NB4 (cell line): ENCODE measurements around the gene AMFR.

Experiments
- DNase-seq: peaks from one replicate; pipeline ENCODE4 v3.0.0; 2010; ENCODE audit warnings: low read depth
- H3K4me3 ChIP-seq: one replicate; pipeline ENCODE4 v1.5.1; 2011; ENCODE audit warnings: mild to moderate bottlenecking, low read depth, low read length, moderate library complexity
- CTCF ChIP-seq: IDR thresholded peaks from one replicate; pipeline ENCODE4 v1.5.1; 2012; ENCODE audit warnings: low read depth, low read length
- MAX ChIP-seq: IDR thresholded peaks from 2 replicates; pipeline ENCODE4 v1.6.1; 2011; ENCODE audit warnings: low read depth, low read length
- MYC ChIP-seq: IDR thresholded peaks from 2 replicates; pipeline ENCODE4 v1.6.1; 2011; ENCODE audit warnings: low read depth, low read length
- POLR2A ChIP-seq: IDR thresholded peaks from 2 replicates; pipeline ENCODE4 v1.6.1; 2011; ENCODE audit warnings: mild to moderate bottlenecking; ENCODE audit not compliant: insufficient read length; ENCODE audit errors: extremely low read depth

The AMFR gene

GRCh38 chr16:56330476-56330875, 94.9 kb downstream of the AMFR start:
- TF ChIP-seq MYC: no peak
- TF ChIP-seq CTCF: no peak
- TF ChIP-seq MAX: no peak
- no peak for TF ChIP-seq POLR2A
- H3K4me3 ChIP-seq: no peak overlapping the region
- DNase-seq: no peak

DNA sequence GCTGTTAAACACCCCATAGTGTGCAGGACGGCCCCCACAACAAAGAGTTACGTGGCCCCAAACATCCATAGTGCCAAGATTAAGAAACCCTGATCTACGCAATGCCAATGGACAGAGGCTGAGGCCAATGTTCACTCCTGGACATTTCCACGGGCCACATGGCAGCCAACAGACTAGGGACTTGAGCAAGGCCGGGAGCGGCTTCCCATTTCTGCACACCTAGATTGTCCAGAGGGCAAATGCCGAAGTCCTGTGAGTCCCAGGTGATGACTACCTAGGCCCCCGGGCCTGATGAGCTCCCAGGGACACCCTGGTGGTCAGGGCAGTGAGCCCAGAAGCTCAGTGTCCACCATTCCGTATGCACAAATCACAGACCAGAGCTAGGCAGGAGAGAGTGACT, 95.5 kb downstream of the AMFR start:
- DNase-seq: no peak
- no peak overlapping the region for H3K4me3 ChIP-seq
- TF ChIP-seq MYC (no peak), MAX (no peak), CTCF (no peak), POLR2A (no peak)

- DNase-seq: no peak
- H3K4me3 ChIP-seq: no peak overlapping the region
- TF ChIP-seq POLR2A: no peak
- TF ChIP-seq MAX: no peak
- TF ChIP-seq MYC: no peak
- no peak for TF ChIP-seq CTCF
These were observed 96.9 kb downstream of the AMFR start for GRCh38 chr16:56328276-56329022.

DNA sequence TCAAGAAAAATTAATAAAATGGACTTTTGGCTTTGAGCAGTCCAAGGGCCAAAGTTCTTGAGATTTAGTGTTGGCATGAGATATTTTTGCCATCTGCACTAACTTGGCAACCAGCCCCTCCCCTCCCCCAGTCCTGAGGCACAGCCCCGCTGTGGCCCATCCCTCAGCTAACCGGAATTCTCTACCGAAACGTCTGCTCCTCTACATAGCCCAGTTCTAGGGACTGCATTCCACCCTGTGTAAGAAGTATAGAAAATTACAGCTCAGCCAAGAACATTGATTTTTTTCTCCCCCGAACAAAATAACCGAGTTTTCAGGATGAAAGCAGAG, 97.5 kb downstream of the AMFR start:
- no peak for DNase-seq
- TF ChIP-seq MAX (no peak), POLR2A (no peak)

GRCh38 chr16:56327071-56327928, 98.0 kb downstream of the AMFR start:
- no peak for TF ChIP-seq MAX
- TF ChIP-seq CTCF: no peak
- TF ChIP-seq MYC: no peak
- TF ChIP-seq POLR2A: no peak
- no peak overlapping the region for H3K4me3 ChIP-seq
- no peak for DNase-seq

More for the DNA sequence above, 97.5 kb downstream of the AMFR start:
- no peak overlapping the region for H3K4me3 ChIP-seq

- no peak for DNase-seq
- no peak overlapping the region for H3K4me3 ChIP-seq
- TF ChIP-seq MAX (no peak), POLR2A (no peak), CTCF (no peak), MYC (no peak)
These were observed 99.4 kb downstream of the AMFR start for GRCh38 chr16:56325956-56326355.
